Stimulated activated CD8-positive, alpha-beta memory T cell treated with anti-CD3 and anti-CD28 coated beads, Interleukin-7, amount 100 ng/mL, for 1 hour (primary cell): ENCODE measurements around the gene DCTN3.
A peak's percentile ranks its signal among the peaks of the same experiment; 100 is the strongest.

Experiments used
- DNase-seq, 2 donors: peaks; one replicate each; pipeline ENCODE4 v3.0.0-alpha.2; 2020; ENCODE audit warnings: low read depth in 2 of 2

The DCTN3 gene

GRCh38 chr9:34623374-34624235 is 3.3 kb upstream of the DCTN3 start:
- DNase-seq = no peak

- no peak for DNase-seq
Measured at GRCh38 chr9:34615132-34615531, 5.2 kb downstream of the DCTN3 start.

GRCh38 chr9:34612788-34613390 is 7.4 kb downstream of the DCTN3 start:
- peak in 1 of 2 donors; percentile 54 for DNase-seq

- peak; percentile 69 to 73 for DNase-seq
Measured at GRCh38 chr9:34611811-34612787, 8.2 kb downstream of the DCTN3 start, which contains the start of gene RPP25L. Gene RPP25L, minus strand, starts transcription at chr9:34612097. Its CDS starts 801 bp downstream, at chr9:34611296.

- DNase-seq = no peak
Measured at GRCh38 chr9:34611251-34611810, 9.0 kb downstream of the DCTN3 start.

GRCh38 chr9:34610434-34611206 is 9.7 kb downstream of the DCTN3 start:
- DNase-seq = no peak

GRCh38 chr9:34607331-34607730 is 13.0 kb downstream of the DCTN3 start:
- DNase-seq = no peak

GRCh38 chr9:34606905-34607304 is 13.4 kb downstream of the DCTN3 start:
- DNase-seq = no peak

- DNase-seq = no peak
Measured at GRCh38 chr9:34606190-34606589, 14.1 kb downstream of the DCTN3 start.

- DNase-seq = peak; percentile 59 to 73
Measured at GRCh38 chr9:34603610-34604231, 16.6 kb downstream of the DCTN3 start.

GRCh38 chr9:34601937-34602573 is 18.2 kb downstream of the DCTN3 start:
- DNase-seq = no peak

- no peak for DNase-seq
Measured at GRCh38 chr9:34600908-34601307, 19.4 kb downstream of the DCTN3 start.

GRCh38 chr9:34599546-34599945 is 20.7 kb downstream of the DCTN3 start:
- DNase-seq = no peak

- DNase-seq = no peak
Measured at GRCh38 chr9:34594177-34594576, 26.1 kb downstream of the DCTN3 start.

GRCh38 chr9:34592895-34593601 is 27.2 kb downstream of the DCTN3 start:
- no peak for DNase-seq

- no peak for DNase-seq
Measured at GRCh38 chr9:34591917-34592866, 28.1 kb downstream of the DCTN3 start.

GRCh38 chr9:34591248-34591916 is 28.9 kb downstream of the DCTN3 start:
- peak; percentile 53 to 67 for DNase-seq
